RCC 7860 (cell line): Measurements from ENCODE around the gene POLN.
"Not testable (repeated sequence)": the region's sequence is repeated elsewhere in the genome, so short reads cannot be mapped to it uniquely, and the experiment has no call there.

ENCODE experiments used
- DNase-seq: peaks from one replicate; pipeline ENCODE4 v3.0.0-alpha.2; 2015; ENCODE audit warnings: low spot score
- FAIRE-seq: peaks from 2 replicates; lab custom pipeline; 2012; peaks lifted over from hg19 to GRCh38; lab: Jason Lieb, UNC

POLN gene

GRCh38 chr4:2222838-2223237 lies 19.1 kb downstream of the POLN start:
- FAIRE-seq (no peak), DNase-seq (no peak)

GRCh38 chr4:2221378-2221777 lies 20.5 kb downstream of the POLN start:
- not testable (repeated sequence) for DNase-seq

GRCh38 chr4:2220016-2220630 lies 21.8 kb downstream of the POLN start:
- FAIRE-seq = no peak

More at GRCh38 chr4:2221378-2221777, 20.5 kb downstream of the POLN start:
- not testable (repeated sequence) for FAIRE-seq

GRCh38 chr4:2219233-2219760 lies 22.6 kb downstream of the POLN start:
- DNase-seq (no peak), FAIRE-seq (no peak)

More at GRCh38 chr4:2220016-2220630, 21.8 kb downstream of the POLN start:
- DNase-seq = peak; percentile 54

GRCh38 chr4:2218436-2218835 lies 23.5 kb downstream of the POLN start:
- FAIRE-seq = no peak
- no peak for DNase-seq

- FAIRE-seq (no peak), DNase-seq (peak; percentile 45)
Measured at GRCh38 chr4:2217726-2218125, 24.2 kb downstream of the POLN start.

- FAIRE-seq (no peak), DNase-seq (no peak)
Measured at GRCh38 chr4:2212831-2213230, 29.1 kb downstream of the POLN start.

GRCh38 chr4:2202789-2203188 lies 39.1 kb downstream of the POLN start:
- not testable (repeated sequence) for DNase-seq, FAIRE-seq

GRCh38 chr4:2194496-2194895 lies 47.4 kb downstream of the POLN start:
- no peak for DNase-seq
- no peak for FAIRE-seq

GRCh38 chr4:2193326-2193725 lies 48.6 kb downstream of the POLN start:
- FAIRE-seq (no peak), DNase-seq (no peak)

GRCh38 chr4:2186865-2187172 lies 55.1 kb downstream of the POLN start:
- no peak for FAIRE-seq
- no peak for DNase-seq

- FAIRE-seq (no peak), DNase-seq (peak; percentile 52)
Measured at GRCh38 chr4:2186133-2186864, 55.6 kb downstream of the POLN start.

- no peak for DNase-seq
- no peak for FAIRE-seq
Measured at GRCh38 chr4:2183394-2183793, 58.5 kb downstream of the POLN start.

- FAIRE-seq = no peak
- no peak for DNase-seq
Measured at GRCh38 chr4:2182994-2183393, 58.9 kb downstream of the POLN start.

- no peak for DNase-seq
- FAIRE-seq = no peak
Measured at GRCh38 chr4:2180410-2180809, 61.5 kb downstream of the POLN start.

- DNase-seq (no peak), FAIRE-seq (no peak)
Measured at GRCh38 chr4:2179717-2180116, 62.2 kb downstream of the POLN start.

GRCh38 chr4:2178986-2179385 lies 62.9 kb downstream of the POLN start:
- FAIRE-seq (no peak), DNase-seq (no peak)

- FAIRE-seq = no peak
- DNase-seq = no peak
Measured at GRCh38 chr4:2177443-2178093, 64.4 kb downstream of the POLN start.

GRCh38 chr4:2175990-2176698 lies 65.8 kb downstream of the POLN start:
- DNase-seq (no peak), FAIRE-seq (no peak)

GRCh38 chr4:2174061-2174460 lies 67.9 kb downstream of the POLN start:
- DNase-seq (no peak), FAIRE-seq (no peak)

GRCh38 chr4:2172627-2173231 lies 69.2 kb downstream of the POLN start:
- FAIRE-seq (no peak), DNase-seq (no peak)
